IPS-15b (cell line): Measurements from ENCODE around the gene TNK2.

ENCODE experiments used
- H3K27me3 ChIP-seq: one replicate; pipeline ENCODE4 v1.6.1; 2013; ENCODE audit warnings: low read length; ENCODE audit not compliant: control insufficient read depth, insufficient read depth
- H3K36me3 ChIP-seq: one replicate; pipeline ENCODE4 v1.6.1; 2013; ENCODE audit warnings: low read length; ENCODE audit not compliant: control insufficient read depth, insufficient read depth
- H3K4me1 ChIP-seq: one replicate; pipeline ENCODE4 v1.6.1; 2013; ENCODE audit warnings: mild to moderate bottlenecking, low read length; ENCODE audit not compliant: control insufficient read depth, insufficient read depth
- H3K4me3 ChIP-seq: one replicate; pipeline ENCODE4 v1.5.1; 2013; ENCODE audit warnings: low read depth, low read length
- H3K9ac ChIP-seq: one replicate; pipeline ENCODE4 v1.6.1; 2013; ENCODE audit warnings: low read depth, mild to moderate bottlenecking, low read length
- H3K9me3 ChIP-seq: one replicate; pipeline ENCODE4 v1.6.1; 2013; ENCODE audit warnings: mild to moderate bottlenecking, low read length; ENCODE audit not compliant: control insufficient read depth, insufficient read depth

TNK2 gene

GRCh38 chr3:195859061-195859845 lies 49.1 kb downstream of the TNK2 start:
- Histone ChIP-seq H3K9ac (no peak overlapping the region), H3K4me1 (peaks cover 4% of the 10 kb centered on the region), H3K36me3 (no peaks in the 10 kb centered on the region), H3K9me3 (no peaks in the 10 kb centered on the region), H3K27me3 (no peaks in the 10 kb centered on the region), H3K4me3 (no peak overlapping the region)

GRCh38 chr3:195856410-195857084 lies 51.8 kb downstream of the TNK2 start:
- Histone ChIP-seq H3K4me1 (peaks cover 4% of the 10 kb centered on the region), H3K4me3 (no peak overlapping the region), H3K36me3 (no peaks in the 10 kb centered on the region), H3K9ac (no peak overlapping the region), H3K27me3 (no peaks in the 10 kb centered on the region), H3K9me3 (no peaks in the 10 kb centered on the region)

- H3K4me1 ChIP-seq, result peaks cover 4% of the 10 kb centered on the region
- H3K9me3 ChIP-seq, result no peaks in the 10 kb centered on the region
- H3K4me3 ChIP-seq, result no peak overlapping the region
- no peaks in the 10 kb centered on the region for H3K27me3 ChIP-seq
- H3K9ac ChIP-seq, result no peak overlapping the region
- no peaks in the 10 kb centered on the region for H3K36me3 ChIP-seq
Observed at GRCh38 chr3:195855471-195856409, 52.6 kb downstream of the TNK2 start.

GRCh38 chr3:195854628-195855294 lies 53.6 kb downstream of the TNK2 start:
- Histone ChIP-seq H3K4me1 (peaks cover 4% of the 10 kb centered on the region), H3K36me3 (no peaks in the 10 kb centered on the region), H3K9ac (no peak overlapping the region), H3K27me3 (no peaks in the 10 kb centered on the region), H3K9me3 (no peaks in the 10 kb centered on the region), H3K4me3 (no peak overlapping the region)

- Histone ChIP-seq H3K36me3 (no peaks in the 10 kb centered on the region), H3K27me3 (no peaks in the 10 kb centered on the region), H3K9me3 (no peaks in the 10 kb centered on the region), H3K4me3 (no peak overlapping the region), H3K9ac (no peak overlapping the region), H3K4me1 (no peaks in the 10 kb centered on the region)
Observed at GRCh38 chr3:195853996-195854395, 54.4 kb downstream of the TNK2 start.

- Histone ChIP-seq H3K36me3 (no peaks in the 10 kb centered on the region), H3K4me3 (no peak overlapping the region), H3K27me3 (no peaks in the 10 kb centered on the region), H3K9ac (no peak overlapping the region), H3K4me1 (no peaks in the 10 kb centered on the region), H3K9me3 (no peaks in the 10 kb centered on the region)
Observed at GRCh38 chr3:195853036-195853435, 55.3 kb downstream of the TNK2 start.

GRCh38 chr3:195850857-195851543 lies 57.4 kb downstream of the TNK2 start:
- H3K4me3 ChIP-seq, result no peak overlapping the region
- no peaks in the 10 kb centered on the region for H3K9me3 ChIP-seq
- no peak overlapping the region for H3K9ac ChIP-seq
- no peaks in the 10 kb centered on the region for H3K36me3 ChIP-seq
- H3K4me1 ChIP-seq, result no peaks in the 10 kb centered on the region
- no peaks in the 10 kb centered on the region for H3K27me3 ChIP-seq

GRCh38 chr3:195849322-195850074 lies 58.9 kb downstream of the TNK2 start:
- no peaks in the 10 kb centered on the region for H3K27me3 ChIP-seq
- H3K36me3 ChIP-seq, result no peaks in the 10 kb centered on the region
- no peaks in the 10 kb centered on the region for H3K9me3 ChIP-seq
- no peak overlapping the region for H3K4me3 ChIP-seq
- H3K9ac ChIP-seq, result no peak overlapping the region
- no peaks in the 10 kb centered on the region for H3K4me1 ChIP-seq

- H3K4me1 ChIP-seq, result no peaks in the 10 kb centered on the region
- H3K36me3 ChIP-seq, result no peaks in the 10 kb centered on the region
- no peak overlapping the region for H3K4me3 ChIP-seq
- no peaks in the 10 kb centered on the region for H3K27me3 ChIP-seq
- H3K9me3 ChIP-seq, result no peaks in the 10 kb centered on the region
- no peak overlapping the region for H3K9ac ChIP-seq
Observed at GRCh38 chr3:195847055-195847950, 61.0 kb downstream of the TNK2 start.

- Histone ChIP-seq H3K9ac (no peak overlapping the region), H3K4me3 (no peak overlapping the region), H3K36me3 (no peaks in the 10 kb centered on the region), H3K4me1 (no peaks in the 10 kb centered on the region), H3K27me3 (no peaks in the 10 kb centered on the region), H3K9me3 (no peaks in the 10 kb centered on the region)
Observed at GRCh38 chr3:195845483-195845882, 62.9 kb downstream of the TNK2 start.
